GM12864 (cell line): ENCODE data around the gene FSTL4.

Experiments
- DNase-seq: peaks from one replicate; pipeline ENCODE4 v3.0.0-alpha.2; 2011; ENCODE audit warnings: low read depth
- H3K4me3 ChIP-seq: 2 replicates; pipeline ENCODE4 v1.5.1; 2011; ENCODE audit warnings: mild to moderate bottlenecking, low read depth, low read length, control low read depth
- CTCF ChIP-seq: IDR thresholded peaks from 2 replicates; pipeline ENCODE4 v1.5.1; 2011; ENCODE audit warnings: low read depth, mild to moderate bottlenecking, moderate library complexity, low read length, control low read depth, inconsistent platforms; ENCODE audit errors: missing control alignments

Gene FSTL4

GRCh38 chr5:133523013-133523658 is 89.2 kb downstream of the FSTL4 start:
- no peak for DNase-seq
- no peak overlapping the region for H3K4me3 ChIP-seq
- no peak for TF ChIP-seq CTCF

- TF ChIP-seq CTCF = no peak
- no peak overlapping the region for H3K4me3 ChIP-seq
- no peak for DNase-seq
Observed at GRCh38 chr5:133521801-133522200, 90.5 kb downstream of the FSTL4 start.

- no peak for TF ChIP-seq CTCF
- no peak overlapping the region for H3K4me3 ChIP-seq
- no peak for DNase-seq
Observed at GRCh38 chr5:133520991-133521706, 91.2 kb downstream of the FSTL4 start.

- DNase-seq = no peak
- TF ChIP-seq CTCF = no peak
Observed at GRCh38 chr5:133520062-133520461, 92.3 kb downstream of the FSTL4 start.

GRCh38 chr5:133519191-133519590 is 93.2 kb downstream of the FSTL4 start:
- TF ChIP-seq CTCF = no peak
- DNase-seq = no peak
- no peak overlapping the region for H3K4me3 ChIP-seq

More at GRCh38 chr5:133520062-133520461, 92.3 kb downstream of the FSTL4 start:
- no peak overlapping the region for H3K4me3 ChIP-seq

GRCh38 chr5:133514456-133514855 is 97.9 kb downstream of the FSTL4 start:
- no peak for DNase-seq
- TF ChIP-seq CTCF = no peak
- H3K4me3 ChIP-seq = no peak overlapping the region
